Retinal pigment epithelial cell (primary cell): ENCODE measurements around the gene IFNL2.
"Not testable (repeated sequence)": the region's sequence is repeated elsewhere in the genome, so short reads cannot be mapped to it uniquely, and the experiment has no call there.

Experiments used
- DNase-seq: peaks from one replicate; pipeline ENCODE4 v3.0.0-alpha.2; 2010; ENCODE audit warnings: low read depth
- H3K4me3 ChIP-seq: 2 replicates; pipeline ENCODE4 v1.5.1; 2011; ENCODE audit warnings: mild to moderate bottlenecking, low read length, control low read depth, moderate library complexity
- CTCF ChIP-seq: conservative IDR thresholded peaks from 2 replicates; pipeline ENCODE4 v1.5.1; 2011; ENCODE audit warnings: low read depth, low read length, control low read depth, inconsistent platforms

Gene IFNL2

GRCh38 chr19:39237200-39238184 lies 30.7 kb upstream of the IFNL2 start:
- no peak for DNase-seq
- no peak for TF ChIP-seq CTCF
- H3K4me3 ChIP-seq, result no peak overlapping the region

- no peak overlapping the region for H3K4me3 ChIP-seq
- DNase-seq, result no peak
- TF ChIP-seq CTCF, result no peak
Measured at GRCh38 chr19:39238209-39238608, 30.0 kb upstream of the IFNL2 start.

DNA sequence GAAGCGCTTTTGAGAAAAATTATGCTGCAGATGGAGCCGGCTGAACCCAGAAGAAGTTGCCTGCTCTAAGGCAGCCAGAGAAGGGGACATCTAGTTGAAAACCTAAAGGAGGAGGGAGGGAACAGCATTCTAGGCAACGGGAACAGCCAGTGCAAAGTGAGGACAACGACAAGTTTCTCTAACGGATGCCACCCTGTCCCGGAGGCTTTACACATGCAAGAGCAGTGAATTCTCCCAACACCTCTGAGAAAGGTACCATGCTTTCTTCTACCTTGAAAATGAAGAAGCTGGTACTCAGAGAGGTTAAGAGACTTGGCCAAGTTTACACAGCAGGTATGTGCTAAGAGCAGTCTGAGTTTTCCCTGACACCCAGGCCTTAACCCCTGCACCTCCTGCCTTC lies 29.3 kb upstream of the IFNL2 start:
- H3K4me3 ChIP-seq, result no peak overlapping the region
- DNase-seq, result no peak
- no peak for TF ChIP-seq CTCF

DNA sequence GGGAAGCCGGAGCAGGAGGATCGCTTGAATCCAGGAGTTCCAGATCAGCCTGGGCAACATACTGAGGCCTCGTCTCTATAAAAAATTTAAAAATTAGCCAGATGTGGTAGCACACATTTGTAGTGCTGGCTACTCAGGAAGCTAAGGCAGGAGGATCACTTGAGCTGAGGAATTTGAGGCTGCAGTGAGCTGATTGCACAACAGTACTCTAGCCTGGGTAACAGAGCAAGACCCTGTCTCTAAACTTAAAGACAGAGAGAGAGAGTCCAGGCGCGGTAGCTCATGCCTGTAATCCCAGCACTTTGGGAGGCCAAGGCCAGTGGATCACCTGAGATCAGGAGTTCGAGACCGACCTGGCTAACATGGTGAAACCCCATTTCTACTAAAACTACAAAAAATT lies 27.8 kb upstream of the IFNL2 start:
- DNase-seq, result no peak
- H3K4me3 ChIP-seq, result no peak overlapping the region
- no peak for TF ChIP-seq CTCF

DNA sequence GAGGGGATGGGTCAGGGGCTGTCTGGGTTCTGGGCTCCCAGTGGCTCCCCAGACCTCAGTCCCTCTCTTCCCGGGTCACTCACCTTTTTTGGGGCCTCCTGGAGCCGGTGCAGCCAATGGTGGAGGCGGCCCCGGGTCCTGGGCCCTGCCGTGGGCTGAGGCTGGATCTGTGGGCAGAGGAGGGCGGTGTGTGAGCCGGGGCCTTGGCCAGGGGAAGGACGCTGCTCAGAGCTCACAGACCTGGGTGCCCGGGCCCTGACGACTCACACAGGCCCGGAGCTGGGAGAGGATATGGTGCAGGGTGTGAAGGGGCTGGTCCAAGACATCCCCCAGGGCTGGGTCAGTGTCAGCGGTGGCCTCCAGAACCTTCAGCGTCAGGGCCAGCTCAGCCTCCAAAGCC lies 24.5 kb upstream of the IFNL2 start:
- not testable (repeated sequence) for H3K4me3 ChIP-seq, DNase-seq

- DNase-seq, H3K4me3 ChIP-seq: not testable (repeated sequence)
Measured at GRCh38 chr19:39244410-39245100, 23.6 kb upstream of the IFNL2 start, which contains the start of gene IFNL3. Gene IFNL3, minus strand, starts transcription at chr19:39245006. Its CDS starts 39 bp downstream, at chr19:39244967.

GRCh38 chr19:39245166-39245565 lies 23.0 kb upstream of the IFNL2 start:
- DNase-seq, H3K4me3 ChIP-seq: not testable (repeated sequence)

- TF ChIP-seq CTCF, result no peak
- DNase-seq, result no peak
- no peak overlapping the region for H3K4me3 ChIP-seq
Measured at GRCh38 chr19:39246951-39247669, 21.1 kb upstream of the IFNL2 start.
